Adipose tissue (tissue), 3 donors: ENCODE data around the gene NPTX1. TPM values are rescaled to one million over a fixed set of nuclear protein-coding genes. Genes with fewer than 3 reads are reported as not detected.

Source experiments
- H3K27ac ChIP-seq: one replicate; pipeline ENCODE4 v1.5.1; 2013; ENCODE audit warnings: low read depth, low read length
- WGBS, 3 donors: extraction: QIAGEN DNeasy Blood & Tissue Kit; methylation state at CpG; one replicate each; pipeline ENCODE4 v1.1.7; 2013; 5-methylcytosine and 5-hydroxymethylcytosine counted together
- polyA plus RNA-seq, 3 donors: library from polyadenylated mRNA; stranded (reverse); fragments of 200-250 nt; gene quantifications; one replicate each; pipeline ENCODE4 v1.2.3, GENCODE V29; 2013
- donor health status: healthy with polysubstance abuse.
- donor health status: Bipolar disorder and iron deficiency.
- donor health status: healthy.

Gene NPTX1
- polyA plus RNA-seq, 3 donors: 0.05 to 0.19 TPM; not detected in 1

GRCh38 chr17:80423536-80424225 is 52.7 kb downstream of the NPTX1 start:
- H3K27ac ChIP-seq: no peak overlapping the region
- 73 to 83% (median 79%) methylated on average over 13 of the region's 13 CpGs for WGBS, 3 donors

- WGBS, 3 donors: 54 to 78% (median 60%) methylated on average over 19 to 20 of the region's 20 CpGs
- no peak overlapping the region for H3K27ac ChIP-seq
Observed at GRCh38 chr17:80422981-80423380, 53.4 kb downstream of the NPTX1 start.

GRCh38 chr17:80422276-80422675 is 54.1 kb downstream of the NPTX1 start:
- H3K27ac ChIP-seq: no peak overlapping the region
- 82 to 91% (median 84%) methylated on average over 17 to 18 of the region's 18 CpGs for WGBS, 3 donors

- no peak overlapping the region for H3K27ac ChIP-seq
- WGBS, 3 donors: 58 to 74% (median 71%) methylated on average over 19 to 20 of the region's 20 CpGs
Observed at GRCh38 chr17:80421381-80422090, 54.9 kb downstream of the NPTX1 start.

- H3K27ac ChIP-seq: no peak overlapping the region
- WGBS, 3 donors: 82 to 87% (median 82%) methylated on average over 11 of the region's 11 CpGs
Observed at GRCh38 chr17:80419255-80419654, 57.2 kb downstream of the NPTX1 start.

GRCh38 chr17:80418589-80418988 is 57.8 kb downstream of the NPTX1 start:
- H3K27ac ChIP-seq: no peak overlapping the region
- WGBS, 3 donors: 93 to 94% (median 93%) methylated on average over 11 of the region's 11 CpGs

Other genes starting within 250 kb of the NPTX1 start
- gene RNF213, start 215.8 kb downstream of the NPTX1 start, polyA plus RNA-seq: 10 to 100 TPM; 19.6 to 45.5 (median 24.7) TPM
- gene ENDOV, start 61.4 kb downstream of the NPTX1 start, polyA plus RNA-seq: 10 to 100 TPM; 10.3 to 19.8 (median 10.5) TPM
- gene RPTOR, start 68.2 kb upstream of the NPTX1 start, polyA plus RNA-seq: 10 to 100 TPM in 1 of 3 donors, 1 to 10 TPM in 2; 5.8 to 13.2 (median 7.5) TPM